GM19438 (cell line): ENCODE data around the gene DSCAML1.

ENCODE experiments used
- ATAC-seq: cut with Tn5 transposase; IDR thresholded peaks from one replicate; pipeline ENCODE4 v1.9.1; 2021; ENCODE audit warnings: low read depth; ENCODE audit not compliant: unreplicated experiment

Gene DSCAML1

GRCh38 chr11:117511483-117511930 lies 285.5 kb downstream of the DSCAML1 start:
- no peak for ATAC-seq

DNA sequence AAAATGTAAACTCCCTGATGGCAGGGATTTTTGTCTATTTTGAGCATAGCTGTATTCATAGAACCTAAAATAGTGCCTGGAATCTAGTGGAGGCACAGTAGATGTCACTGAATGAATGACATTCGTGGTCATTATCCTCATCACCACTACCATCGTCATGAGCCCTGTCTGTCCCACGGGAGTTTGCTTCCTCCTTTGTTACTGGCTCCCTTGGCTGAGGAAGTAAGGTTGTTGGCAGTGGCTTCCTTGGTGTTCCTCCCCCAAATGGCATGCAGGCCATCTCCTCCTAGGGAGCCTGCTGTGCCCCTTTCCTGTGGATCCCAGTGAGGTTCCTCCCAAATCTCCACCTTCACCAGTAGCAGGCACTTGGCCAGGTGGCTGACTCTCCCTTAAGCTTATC lies 286.4 kb downstream of the DSCAML1 start:
- ATAC-seq: no peak

DNA sequence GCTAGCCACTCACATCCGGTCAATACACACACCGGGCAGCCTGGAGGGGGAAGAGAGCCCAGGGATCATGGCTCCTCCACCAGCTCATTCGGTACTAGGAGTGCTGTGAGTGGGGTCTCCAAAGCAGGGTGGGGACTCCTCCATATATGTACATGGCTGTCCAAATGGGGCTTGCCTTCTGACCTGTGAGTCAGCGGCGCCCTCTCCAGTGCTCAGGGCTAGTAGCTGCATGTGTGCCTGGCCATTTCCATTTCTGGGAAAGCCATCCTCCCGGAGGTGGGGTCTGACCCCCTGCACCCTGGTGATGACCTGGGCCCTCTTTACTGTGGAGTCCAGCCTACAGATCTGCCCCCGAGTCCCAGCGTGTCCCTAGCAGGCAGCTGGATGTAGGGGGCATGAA lies 287.5 kb downstream of the DSCAML1 start:
- no peak for ATAC-seq

GRCh38 chr11:117506971-117507370 lies 290.0 kb downstream of the DSCAML1 start:
- ATAC-seq: no peak

- ATAC-seq: no peak
Measured at GRCh38 chr11:117505285-117505970, 291.6 kb downstream of the DSCAML1 start.

- no peak for ATAC-seq
Measured at GRCh38 chr11:117502779-117503100, 294.3 kb downstream of the DSCAML1 start.

- no peak for ATAC-seq
Measured at GRCh38 chr11:117502015-117502778, 294.8 kb downstream of the DSCAML1 start.

GRCh38 chr11:117501237-117501898 lies 295.6 kb downstream of the DSCAML1 start:
- no peak for ATAC-seq

DNA sequence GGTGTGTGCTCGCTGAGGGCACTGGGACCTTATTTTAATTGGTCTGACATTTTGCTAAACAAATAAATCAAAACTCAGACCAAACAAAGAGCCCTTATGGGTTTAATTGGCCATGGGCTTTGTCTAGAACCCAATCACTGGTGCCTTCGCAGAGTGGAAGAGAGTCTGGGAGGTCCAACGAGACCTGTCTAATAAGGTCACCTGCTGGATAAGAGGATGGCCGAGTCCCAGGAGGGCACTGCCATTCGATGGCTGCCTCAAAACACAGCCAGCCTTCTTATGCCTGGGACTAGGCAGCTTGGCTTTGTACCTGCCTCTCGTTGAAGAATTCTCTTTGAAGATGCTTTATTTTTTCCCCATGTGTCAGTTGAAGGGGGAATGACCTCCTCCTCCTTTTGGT lies 298.2 kb downstream of the DSCAML1 start:
- no peak for ATAC-seq

DNA sequence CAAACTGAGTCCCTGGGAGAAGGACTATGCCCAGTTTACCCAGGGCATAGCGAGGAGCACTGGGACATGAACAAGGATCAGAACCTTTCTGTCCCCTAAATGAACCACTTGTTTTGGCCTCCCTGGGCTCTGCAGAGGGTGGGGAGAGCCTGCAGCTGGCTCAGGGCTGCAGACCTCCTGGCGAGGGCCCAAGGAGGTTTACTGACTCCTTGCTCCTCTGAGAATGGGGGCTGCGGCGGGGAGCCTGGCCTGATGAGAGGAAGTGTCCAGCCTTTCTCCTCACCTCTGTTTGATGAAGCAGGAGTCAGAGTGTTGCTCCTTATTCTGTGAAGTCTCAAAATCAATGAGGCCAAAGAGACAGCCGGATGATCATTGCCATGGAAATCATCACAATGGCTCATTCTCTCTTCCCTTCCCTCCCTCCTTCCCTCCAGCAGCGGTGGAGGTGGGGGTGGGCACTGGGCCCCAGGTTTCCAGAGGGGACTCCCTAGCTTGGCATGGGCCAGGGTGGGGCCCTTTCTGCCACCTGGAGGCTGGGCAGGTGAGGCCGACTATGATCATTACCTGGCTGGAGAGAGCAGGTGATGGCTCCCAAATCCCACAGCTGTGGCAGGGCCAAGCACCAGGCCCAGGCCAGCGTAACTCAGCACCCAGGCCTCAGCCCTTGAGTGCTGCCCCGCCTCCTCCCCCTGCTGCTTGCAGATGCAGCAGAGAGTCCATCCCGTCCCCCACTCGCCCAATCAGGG lies 299.6 kb downstream of the DSCAML1 start:
- no peak for ATAC-seq

- ATAC-seq: no peak
Measured at GRCh38 chr11:117495357-117495756, 301.7 kb downstream of the DSCAML1 start.

GRCh38 chr11:117492578-117493251 lies 304.3 kb downstream of the DSCAML1 start:
- ATAC-seq: no peak

DNA sequence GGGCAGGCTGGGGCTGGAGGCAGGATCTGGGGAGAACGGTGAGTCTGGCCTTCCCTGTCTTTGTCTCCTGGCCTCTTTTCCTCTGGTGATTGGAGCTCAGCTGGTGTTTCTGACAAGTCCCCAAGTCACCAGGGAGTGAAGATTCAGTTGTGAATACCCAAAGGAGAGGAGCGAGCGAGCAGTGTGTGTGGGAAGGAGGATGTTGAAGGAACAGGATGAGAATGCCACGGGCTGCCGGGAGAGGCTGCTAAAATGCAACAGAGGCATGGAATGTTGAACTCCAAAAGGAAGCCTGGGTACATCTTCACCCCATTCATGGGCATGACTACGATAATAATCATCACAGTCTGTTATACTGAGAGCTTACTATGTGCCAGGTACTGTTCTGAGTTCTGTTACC lies 306.1 kb downstream of the DSCAML1 start:
- ATAC-seq: no peak

- no peak for ATAC-seq
Measured at GRCh38 chr11:117489999-117490679, 306.9 kb downstream of the DSCAML1 start.

DNA sequence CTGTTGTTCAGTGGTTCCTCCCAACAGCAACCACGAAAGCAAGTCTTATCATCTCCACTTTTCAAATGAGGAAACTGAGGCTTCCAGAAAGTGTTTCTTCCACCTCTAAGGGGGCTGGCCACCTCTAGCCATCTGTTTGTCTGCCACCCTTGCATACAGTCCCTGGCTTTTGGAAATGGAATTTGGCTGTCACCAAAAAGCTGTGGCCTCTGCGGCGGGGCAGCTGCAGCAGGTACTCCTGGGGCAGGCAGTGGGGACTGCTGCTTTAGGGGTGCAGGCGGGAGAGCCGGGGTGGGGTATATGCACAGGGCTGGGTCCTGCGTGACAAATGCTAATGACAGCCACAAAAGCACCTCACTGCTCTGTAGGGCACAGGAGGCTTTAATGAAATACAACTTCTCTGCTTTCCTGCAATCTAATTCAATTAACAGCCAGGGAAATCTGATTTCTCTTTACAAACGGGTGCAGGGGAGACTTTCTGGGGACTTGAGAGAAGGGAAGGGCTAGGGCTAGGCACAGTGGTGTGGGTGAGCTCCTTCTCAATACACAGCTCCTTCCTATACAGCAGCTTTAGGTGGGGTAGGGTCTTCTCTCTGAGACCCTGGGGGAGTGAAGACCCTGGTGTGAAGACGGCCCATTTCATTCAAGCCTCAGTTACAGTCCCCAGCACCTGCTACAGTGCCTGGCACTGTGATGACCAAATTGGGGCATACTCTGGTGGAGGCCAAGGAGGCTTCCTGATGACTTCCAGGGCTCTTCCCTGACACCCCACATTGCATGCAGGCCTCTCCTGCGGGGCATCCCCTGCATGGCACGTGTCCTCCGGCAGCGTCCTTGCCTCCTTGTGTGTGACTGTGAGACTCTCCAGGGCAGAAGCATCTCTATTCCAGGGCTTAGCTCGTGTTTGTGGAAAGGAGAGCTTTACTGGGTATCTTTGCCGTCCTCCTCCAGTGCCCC lies 307.7 kb downstream of the DSCAML1 start:
- no peak for ATAC-seq

GRCh38 chr11:117486059-117486458 lies 311.0 kb downstream of the DSCAML1 start:
- no peak for ATAC-seq

- no peak for ATAC-seq
Measured at GRCh38 chr11:117484156-117484555, 312.9 kb downstream of the DSCAML1 start.

- ATAC-seq: no peak
Measured at GRCh38 chr11:117483372-117483771, 313.6 kb downstream of the DSCAML1 start.

DNA sequence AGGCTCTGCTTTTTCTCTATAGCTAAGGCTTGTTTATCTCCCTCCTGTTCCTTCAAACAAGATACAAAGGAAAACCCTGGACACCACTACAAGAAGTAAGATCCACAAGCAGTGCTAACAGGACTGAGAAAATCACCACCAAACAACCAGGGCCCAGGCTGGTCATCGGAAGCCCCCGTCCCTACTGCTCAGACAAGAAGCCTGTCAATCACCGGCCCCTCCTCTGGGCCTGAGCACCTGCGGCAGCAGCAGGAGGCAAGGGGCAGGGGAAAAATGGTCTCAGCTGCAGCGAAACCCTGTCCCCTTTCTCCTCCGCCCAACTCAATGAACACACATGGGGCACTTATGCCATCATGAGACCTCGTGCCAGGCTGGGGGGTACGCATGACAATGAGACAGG lies 314.1 kb downstream of the DSCAML1 start:
- ATAC-seq: no peak
